WTC11 (cell line): ENCODE data around the gene BPIFA3. TPM values are rescaled to one million over a fixed set of nuclear protein-coding genes. Genes with fewer than 3 reads are reported as not detected.

Experiments
- ATAC-seq: fragments of 200-7000 bp; cut with Tn5 transposase; 2 replicates; pipeline ENCODE4 v1.10.0; 2021; ENCODE audit warnings: mild to moderate bottlenecking, moderate library complexity
- CTCF ChIA-PET: fragments of 300-600 bp; sonication (Branson Sonifier 250); formaldehyde crosslinking; loops from one replicate; lab custom pipeline; 2021; ENCODE audit warnings: antibody characterized with exemption; lab: Charles Lee
- POLR2A ChIA-PET: fragments of 350-600 bp; sonication (Branson Sonifier 250); formaldehyde crosslinking; loops from one replicate; lab custom pipeline; 2021; ENCODE audit warnings: antibody characterized with exemption; lab: Charles Lee
- DNase-seq: peaks from one replicate; pipeline ENCODE4 v3.0.0; 2021; ENCODE audit warnings: low spot score
- H3K27ac Mint-ChIP-seq: 2 replicates; pipeline ENCODE4 v1.8.0; 2021; ENCODE audit warnings: mixed read lengths
- H3K27me3 Mint-ChIP-seq: 2 replicates; pipeline ENCODE4 v1.8.0; 2021; ENCODE audit warnings: low read depth, mild to moderate bottlenecking, moderate library complexity, mixed read lengths
- H3K36me3 Mint-ChIP-seq: 2 replicates; pipeline ENCODE4 v1.8.0; 2021; ENCODE audit warnings: mixed read lengths
- H3K4me1 Mint-ChIP-seq: 2 replicates; pipeline ENCODE4 v1.8.0; 2022; ENCODE audit warnings: mixed read lengths
- H3K4me3 Mint-ChIP-seq: 2 replicates; pipeline ENCODE4 v1.8.0; 2021; ENCODE audit warnings: mild to moderate bottlenecking, moderate library complexity, mixed read lengths
- H3K9me3 Mint-ChIP-seq: 2 replicates; pipeline ENCODE4 v1.8.0; 2021; ENCODE audit warnings: mixed read lengths
- AR ChIP-seq: fragments of 250-450 bp; sonication (Bioruptor Pico); IDR thresholded peaks from 2 replicates; pipeline ENCODE4 v1.9.0; 2021; ENCODE audit warnings: mild to moderate bottlenecking
- ATF1 ChIP-seq: sonication (generic); formaldehyde crosslinking; IDR thresholded peaks from 2 replicates; pipeline ENCODE4 v1.8.1; 2023; ENCODE audit warnings: mild to moderate bottlenecking, moderate library complexity, missing genetic modification reagents
- CREB1 ChIP-seq: sonication (generic); formaldehyde crosslinking; IDR thresholded peaks from 2 replicates; pipeline ENCODE4 v1.8.0; 2023; ENCODE audit warnings: mild to moderate bottlenecking, missing genetic modification reagents
- EMX1 ChIP-seq: fragments of 250-450 bp; sonication (Bioruptor Pico); IDR thresholded peaks from 2 replicates; pipeline ENCODE4 v1.8.0; 2021; ENCODE audit warnings: mild to moderate bottlenecking
- FOXJ3 ChIP-seq: sonication (generic); formaldehyde crosslinking; IDR thresholded peaks from 2 replicates; pipeline ENCODE4 v1.9.0; 2021; ENCODE audit warnings: missing genetic modification reagents, mild to moderate bottlenecking, borderline replicate concordance
- FOXP1 ChIP-seq: sonication (generic); formaldehyde crosslinking; IDR thresholded peaks from 2 replicates; pipeline ENCODE4 v1.8.0; 2022; ENCODE audit warnings: missing genetic modification reagents, mild to moderate bottlenecking, moderate library complexity, borderline replicate concordance
- MLX ChIP-seq: sonication (generic); formaldehyde crosslinking; IDR thresholded peaks from 2 replicates; pipeline ENCODE4 v1.8.1; 2023; ENCODE audit warnings: mild to moderate bottlenecking, missing genetic modification reagents, moderate library complexity
- MXD4 ChIP-seq: fragments of 250-450 bp; sonication (Bioruptor Pico); IDR thresholded peaks from 2 replicates; pipeline ENCODE4 v1.8.0; 2021; ENCODE audit warnings: mild to moderate bottlenecking, moderate library complexity, borderline replicate concordance
- MYBL2 ChIP-seq: sonication (generic); formaldehyde crosslinking; IDR thresholded peaks from 2 replicates; pipeline ENCODE4 v1.8.1; 2023; ENCODE audit warnings: mild to moderate bottlenecking, moderate library complexity, missing genetic modification reagents
- NR3C1 ChIP-seq: sonication (generic); formaldehyde crosslinking; conservative IDR thresholded peaks from 2 replicates; pipeline ENCODE4 v1.8.1; 2023; ENCODE audit warnings: low read depth, mild to moderate bottlenecking, missing genetic modification reagents
- PRDM15 ChIP-seq: sonication (generic); formaldehyde crosslinking; IDR thresholded peaks from 2 replicates; pipeline ENCODE4 v1.8.0; 2022; ENCODE audit warnings: missing genetic modification reagents
- SMAD4 ChIP-seq: sonication (generic); formaldehyde crosslinking; IDR thresholded peaks from 2 replicates; pipeline ENCODE4 v1.8.0; 2022; ENCODE audit warnings: mild to moderate bottlenecking, missing genetic modification reagents
- TEAD4 ChIP-seq: sonication (generic); formaldehyde crosslinking; IDR thresholded peaks from 2 replicates; pipeline ENCODE4 v1.8.0; 2022; ENCODE audit warnings: mild to moderate bottlenecking, missing genetic modification reagents
- ZNF121 ChIP-seq: sonication (generic); formaldehyde crosslinking; IDR thresholded peaks from 2 replicates; pipeline ENCODE4 v1.8.0; 2023; ENCODE audit warnings: missing genetic modification reagents
- ZNF138 ChIP-seq: sonication (generic); formaldehyde crosslinking; conservative IDR thresholded peaks from 2 replicates; pipeline ENCODE4 v1.8.1; 2022; ENCODE audit warnings: mild to moderate bottlenecking, moderate library complexity, missing genetic modification reagents
- ZNF263 ChIP-seq: sonication (generic); formaldehyde crosslinking; IDR thresholded peaks from 2 replicates; pipeline ENCODE4 v1.8.1; 2022; ENCODE audit warnings: low read depth, mild to moderate bottlenecking, moderate library complexity, missing genetic modification reagents
- ZNF317 ChIP-seq: sonication (generic); formaldehyde crosslinking; IDR thresholded peaks from 2 replicates; pipeline ENCODE4 v1.8.1; 2023; ENCODE audit warnings: low read depth, mild to moderate bottlenecking, moderate library complexity, missing genetic modification reagents, borderline replicate concordance
- ZNF423 ChIP-seq: fragments of 250-450 bp; sonication (Bioruptor Pico); IDR thresholded peaks from 2 replicates; pipeline ENCODE4 v2.1.2; 2022; ENCODE audit warnings: mild to moderate bottlenecking, moderate library complexity
- ZNF425 ChIP-seq: fragments of 250-450 bp; sonication (Bioruptor Pico); conservative IDR thresholded peaks from 2 replicates; pipeline ENCODE4 v1.9.0; 2021; ENCODE audit warnings: mild to moderate bottlenecking
- total RNA-seq: library from RNA; stranded (reverse); gene quantifications from 3 replicates; pipeline ENCODE4 v1.2.3, GENCODE V29; 2021
- TF ChIP-seq, protein P1 (sequence below): fragments of 250-450 bp; sonication (Bioruptor Pico); IDR thresholded peaks from 2 replicates; pipeline ENCODE4 v1.9.0; 2021; ENCODE audit warnings: moderate library complexity, mild to moderate bottlenecking, inconsistent platforms, borderline replicate concordance
- TF ChIP-seq, protein P2 (sequence below): sonication (generic); formaldehyde crosslinking; conservative IDR thresholded peaks from 2 replicates; pipeline ENCODE4 v1.8.1; 2022; ENCODE audit warnings: mild to moderate bottlenecking, missing genetic modification reagents

BPIFA3 gene
- total RNA-seq, 1 experiment from 2014 or later: not detected

DNA sequence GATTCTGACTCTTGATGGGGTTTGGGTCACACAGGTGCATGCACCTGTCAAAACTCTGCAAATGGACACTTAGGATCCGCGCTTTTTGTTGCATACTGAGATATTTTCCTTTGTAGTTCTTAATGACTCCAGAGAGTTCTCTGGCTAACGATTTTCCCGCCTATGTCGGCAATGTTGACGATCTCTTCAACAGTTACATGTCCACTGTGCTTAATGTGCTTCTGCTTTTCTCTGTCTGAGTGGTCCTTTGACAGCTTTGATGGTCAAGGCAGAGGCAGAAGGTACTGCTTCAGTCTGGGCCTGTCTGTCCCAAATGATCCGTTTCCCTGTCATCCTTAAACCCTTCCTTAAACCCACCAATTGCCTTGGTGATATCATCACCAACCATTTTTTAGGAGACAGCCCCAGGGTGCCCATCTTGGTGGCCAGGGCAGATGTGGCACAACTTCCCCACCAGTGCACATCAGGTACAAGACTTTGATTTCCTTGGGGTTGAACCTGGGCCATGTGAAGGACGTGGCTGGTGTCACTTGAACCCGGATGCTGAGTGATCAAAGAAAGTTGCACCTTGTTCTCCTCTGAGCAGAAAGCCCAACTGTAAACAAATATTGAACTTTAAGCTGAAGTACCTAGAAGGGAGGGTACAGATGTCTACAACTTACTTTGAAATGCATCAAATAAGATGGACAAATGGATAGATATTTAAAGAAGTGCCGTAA is 55.2 kb downstream of the BPIFA3 start (continued):
- TF ChIP-seq AR (CRISPR knock-in tag) (no peak), ZNF425 (CRISPR knock-in tag) (no peak), ZNF317 (no peak), ZNF263 (CRISPR knock-in tag) (no peak)
- TF ChIP-seq, protein P1, sequence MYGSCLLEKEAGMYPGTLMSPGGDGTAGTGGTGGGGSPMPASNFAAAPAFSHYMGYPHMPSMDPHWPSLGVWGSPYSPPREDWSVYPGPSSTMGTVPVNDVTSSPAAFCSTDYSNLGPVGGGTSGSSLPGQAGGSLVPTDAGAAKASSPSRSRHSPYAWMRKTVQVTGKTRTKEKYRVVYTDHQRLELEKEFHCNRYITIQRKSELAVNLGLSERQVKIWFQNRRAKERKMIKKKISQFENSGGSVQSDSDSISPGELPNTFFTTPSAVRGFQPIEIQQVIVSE: no peak
- TF ChIP-seq, all 79 proteins: peak for 0

GRCh38 chr20:33273117-33273851 is 56.1 kb downstream of the BPIFA3 start:
- H3K27me3 Mint-ChIP-seq: no peaks in the 10 kb centered on the region; the same call in 1 of the 2 replicates
- no peak overlapping the region for H3K4me3 Mint-ChIP-seq
- DNase-seq: no peak
- ChIA-PET CTCF (interaction anchor here (2.1 kb wide), 1 partner anchor 11 kb away, joined by 7 read pairs; no protein-coding TSS in a partner anchor), POLR2A (no interaction called here)
- no peak overlapping the region for H3K27ac Mint-ChIP-seq
- peaks cover 17% of the 10 kb centered on the region for H3K4me1 Mint-ChIP-seq
- H3K9me3 Mint-ChIP-seq: no peaks in the 10 kb centered on the region
- H3K36me3 Mint-ChIP-seq: no peaks in the 10 kb centered on the region
- no peak for ATAC-seq
- no peak for TF ChIP-seq MYBL2
- TF ChIP-seq ZNF423 (CRISPR knock-in tag): no peak
- TF ChIP-seq FOXP1 (CRISPR knock-in tag): no peak
- TF ChIP-seq NR3C1: no peak
- no peak for TF ChIP-seq EMX1 (CRISPR knock-in tag)
- TF ChIP-seq, protein P2, sequence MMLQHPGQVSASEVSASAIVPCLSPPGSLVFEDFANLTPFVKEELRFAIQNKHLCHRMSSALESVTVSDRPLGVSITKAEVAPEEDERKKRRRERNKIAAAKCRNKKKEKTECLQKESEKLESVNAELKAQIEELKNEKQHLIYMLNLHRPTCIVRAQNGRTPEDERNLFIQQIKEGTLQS (CRISPR knock-in tag): no peak
- no peak for TF ChIP-seq ATF1
- TF ChIP-seq, all 79 proteins: peak for 0

DNA sequence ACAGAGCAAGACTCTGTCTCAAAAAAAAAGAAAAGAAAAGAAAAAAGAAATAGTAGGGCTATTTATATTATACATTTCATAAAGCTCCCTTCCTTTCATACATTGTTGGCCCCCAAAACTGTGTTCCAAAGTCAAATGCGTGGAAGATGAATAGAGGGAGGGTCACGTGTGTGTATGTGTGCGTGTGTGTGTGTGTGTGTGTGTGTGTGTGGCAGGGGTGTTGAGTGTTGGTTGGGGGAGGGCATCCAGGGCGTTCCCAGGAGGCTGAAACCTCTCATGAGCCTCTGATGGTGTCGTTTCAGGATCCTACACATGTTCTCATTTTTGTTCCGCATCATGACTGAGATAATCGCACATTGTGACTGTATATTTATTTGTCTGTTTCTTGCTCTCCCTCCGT is 58.1 kb downstream of the BPIFA3 start:
- Mint-ChIP-seq H3K9me3 (no peaks in the 10 kb centered on the region), H3K27me3 (no peaks in the 10 kb centered on the region), H3K36me3 (no peaks in the 10 kb centered on the region), H3K4me3 (no peak overlapping the region), H3K27ac (no peak overlapping the region), H3K4me1 (peaks cover 17% of the 10 kb centered on the region)
- no peak for DNase-seq
- no peak for ATAC-seq
- CTCF ChIA-PET: interaction anchor here (1.1 to 2.1 kb wide), 3 partner anchors 13 to 24 kb away, joined by 4 to 8 read pairs (median 7); no protein-coding TSS in a partner anchor
- POLR2A ChIA-PET: no interaction called here
- no peak for TF ChIP-seq MXD4 (CRISPR knock-in tag)
- no peak for TF ChIP-seq ZNF121
- no peak for TF ChIP-seq CREB1 (CRISPR knock-in tag)
- no peak for TF ChIP-seq SMAD4 (CRISPR knock-in tag)
- no peak for TF ChIP-seq ATF1
- no peak for TF ChIP-seq ZNF138 (CRISPR knock-in tag)
- no peak for TF ChIP-seq FOXJ3 (CRISPR knock-in tag)
- TF ChIP-seq, protein P1: no peak
- TF ChIP-seq PRDM15 (CRISPR knock-in tag): no peak
- no peak for TF ChIP-seq MLX (CRISPR knock-in tag)
- TF ChIP-seq TEAD4: no peak
